Hematopoietic multipotent progenitor cell treated with erythropoietin and hydrocortisone succinate and interleukin-3 and kit ligand, for 15 days (in vitro differentiated cells): ENCODE data around the gene CDRT15L2.
"Not testable (repeated sequence)": the region's sequence is repeated elsewhere in the genome, so short reads cannot be mapped to it uniquely, and the experiment has no call there.

ENCODE experiments used
- DNase-seq: peaks from one replicate; pipeline ENCODE4 v3.0.0-alpha.2; 2015; ENCODE audit warnings: low spot score

CDRT15L2 gene

GRCh38 chr17:20579424-20579823 lies at the start of gene CDRT15L2:
TSS of gene CDRT15L2 (plus strand) at chr17:20579724. CDS start at chr17:20579744, 20 bp downstream.
- DNase-seq = not testable (repeated sequence)

- not testable (repeated sequence) for DNase-seq
These were observed 49.4 kb upstream of the CDRT15L2 start for GRCh38 chr17:20530104-20530503.

- DNase-seq = not testable (repeated sequence)
These were observed 46.9 kb upstream of the CDRT15L2 start for GRCh38 chr17:20532544-20533090.

GRCh38 chr17:20533206-20533605 lies 46.3 kb upstream of the CDRT15L2 start:
- DNase-seq = not testable (repeated sequence)

- not testable (repeated sequence) for DNase-seq
These were observed 44.6 kb upstream of the CDRT15L2 start for GRCh38 chr17:20534711-20535550.

- not testable (repeated sequence) for DNase-seq
These were observed 39.1 kb upstream of the CDRT15L2 start for GRCh38 chr17:20540414-20540813.

- DNase-seq = peak; percentile 9
These were observed 38.7 kb upstream of the CDRT15L2 start for GRCh38 chr17:20540865-20541264.

GRCh38 chr17:20541853-20542546 lies 37.5 kb upstream of the CDRT15L2 start:
- not testable (repeated sequence) for DNase-seq

GRCh38 chr17:20547923-20548322 lies 31.6 kb upstream of the CDRT15L2 start:
- not testable (repeated sequence) for DNase-seq

- DNase-seq = not testable (repeated sequence)
These were observed 26.6 kb upstream of the CDRT15L2 start for GRCh38 chr17:20552920-20553319.

- not testable (repeated sequence) for DNase-seq
These were observed 24.8 kb upstream of the CDRT15L2 start for GRCh38 chr17:20554728-20555127.

- DNase-seq = not testable (repeated sequence)
These were observed 24.2 kb upstream of the CDRT15L2 start for GRCh38 chr17:20555135-20556010.

GRCh38 chr17:20558096-20558495 lies 21.4 kb upstream of the CDRT15L2 start:
- DNase-seq = not testable (repeated sequence)

GRCh38 chr17:20559018-20559417 lies 20.5 kb upstream of the CDRT15L2 start:
- not testable (repeated sequence) for DNase-seq

- DNase-seq = no peak
These were observed 16.9 kb upstream of the CDRT15L2 start for GRCh38 chr17:20562587-20562986.

- DNase-seq = not testable (repeated sequence)
These were observed 14.3 kb upstream of the CDRT15L2 start for GRCh38 chr17:20565245-20565644.

- no peak for DNase-seq
These were observed 13.8 kb upstream of the CDRT15L2 start for GRCh38 chr17:20565711-20566110.

GRCh38 chr17:20566736-20567135 lies 12.8 kb upstream of the CDRT15L2 start:
- not testable (repeated sequence) for DNase-seq

GRCh38 chr17:20567421-20567820 lies 12.1 kb upstream of the CDRT15L2 start:
- DNase-seq = not testable (repeated sequence)

GRCh38 chr17:20568604-20569003 lies 10.9 kb upstream of the CDRT15L2 start:
- not testable (repeated sequence) for DNase-seq

GRCh38 chr17:20571653-20572052 lies 7.9 kb upstream of the CDRT15L2 start:
- not testable (repeated sequence) for DNase-seq

- not testable (repeated sequence) for DNase-seq
These were observed 6.3 kb upstream of the CDRT15L2 start for GRCh38 chr17:20573216-20573615.
